Panc1 (cell line): ENCODE measurements around the gene ESR2.
"Not testable (repeated sequence)": the region's sequence is repeated elsewhere in the genome, so short reads cannot be mapped to it uniquely, and the experiment has no call there.

Experiments used
- CTCF ChIP-seq: fragments of 450-650 bp; IDR thresholded peaks from 2 replicates; pipeline ENCODE4 v1.5.1; 2017; ENCODE audit warnings: mild to moderate bottlenecking
- POLR2AphosphoS5 ChIP-seq: IDR thresholded peaks from 2 replicates; pipeline ENCODE4 v1.6.1; 2012; ENCODE audit warnings: mild to moderate bottlenecking, low read depth, low read length, moderate library complexity
- REST ChIP-seq, 2 experiments: IDR thresholded peaks; 2 replicates each; pipeline ENCODE4 v1.6.1; 2011 to 2012; ENCODE audit warnings: low read depth in 2 of 2, control low read depth in 1 of 2, low read length in 1 of 2, mild to moderate bottlenecking in 1 of 2, moderate library complexity in 1 of 2; ENCODE audit not compliant: insufficient read depth in 1 of 2

- not testable (repeated sequence) for TF ChIP-seq CTCF; REST (IDR thresholded peaks at IDR 0.05; ENCODE audit: insufficient read depth in 1 of 2, low read depth in 2 of 2, low read length in 1 of 2); POLR2AphosphoS5
Observed at GRCh38 chr14:64037869-64038745, 256.1 kb downstream of the ESR2 start.
